OCI-LY7 (cell line): Measurements from ENCODE around the gene MINDY3.

Source experiments
- CTCF ChIP-seq: fragments of 200-600 bp; sonication (generic); conservative IDR thresholded peaks from 2 replicates; pipeline ENCODE4 v1.5.1; 2014; ENCODE audit warnings: mild to moderate bottlenecking, antibody characterized with exemption, low read length, moderate library complexity, mixed read lengths
- EZH2phosphoT487 ChIP-seq: fragments of 200-600 bp; sonication (generic); IDR thresholded peaks from 2 replicates; pipeline ENCODE4 v1.6.1; 2018; ENCODE audit warnings: low read depth, borderline replicate concordance, mild to moderate bottlenecking, mixed run types, antibody characterized with exemption, low read length, moderate library complexity, mixed read lengths

GRCh38 chr10:15824498-15824897 is 35.8 kb downstream of the MINDY3 start:
- TF ChIP-seq CTCF (peak; percentile 78), EZH2phosphoT487 (no peak)
